ENCODE data around the gene PIK3AP1.

Gene PIK3AP1

GRCh38 chr10:96706331-96706853, 13.9 kb downstream of the PIK3AP1 start:
- in situ Hi-C loops (cut with HindIII; ENCODE audit: low sequenced_read_pairs), result no loop called here
- no peak for DNase-seq (ENCODE audit: low read depth)
- no peak overlapping the region for H3K4me3 ChIP-seq (ENCODE audit: low read depth, low read length)
- TF ChIP-seq CTCF (IDR thresholded peaks at IDR 0.05; ENCODE audit: low read depth, low read length, missing control alignments), result no peak

- no peak for DNase-seq (ENCODE audit: low read depth)
- H3K4me3 ChIP-seq (ENCODE audit: low read depth, low read length), result no peak overlapping the region
- in situ Hi-C loops (cut with HindIII; ENCODE audit: low sequenced_read_pairs), result no loop called here
- TF ChIP-seq CTCF (IDR thresholded peaks at IDR 0.05; ENCODE audit: low read depth, low read length, missing control alignments), result no peak
These were observed 15.2 kb downstream of the PIK3AP1 start for GRCh38 chr10:96705134-96705533.

GRCh38 chr10:96704563-96704962, 15.8 kb downstream of the PIK3AP1 start:
- no peak for DNase-seq (ENCODE audit: low read depth)
- in situ Hi-C loops (cut with HindIII; ENCODE audit: low sequenced_read_pairs), result no loop called here
- no peak overlapping the region for H3K4me3 ChIP-seq (ENCODE audit: low read depth, low read length)
- no peak for TF ChIP-seq CTCF (IDR thresholded peaks at IDR 0.05; ENCODE audit: low read depth, low read length, missing control alignments)

- H3K4me3 ChIP-seq (ENCODE audit: low read depth, low read length), result no peak overlapping the region
- DNase-seq (ENCODE audit: low read depth), result no peak
- TF ChIP-seq CTCF (IDR thresholded peaks at IDR 0.05; ENCODE audit: low read depth, low read length, missing control alignments), result no peak
- in situ Hi-C loops (cut with HindIII; ENCODE audit: low sequenced_read_pairs), result no loop called here
These were observed 17.0 kb downstream of the PIK3AP1 start for GRCh38 chr10:96703358-96703757.

- DNase-seq (ENCODE audit: low read depth), result no peak
- in situ Hi-C loops (cut with HindIII; ENCODE audit: low sequenced_read_pairs), result no loop called here
- no peak overlapping the region for H3K4me3 ChIP-seq (ENCODE audit: low read depth, low read length)
- no peak for TF ChIP-seq CTCF (IDR thresholded peaks at IDR 0.05; ENCODE audit: low read depth, low read length, missing control alignments)
These were observed 19.0 kb downstream of the PIK3AP1 start for GRCh38 chr10:96701265-96701664.

- no peak for TF ChIP-seq CTCF (IDR thresholded peaks at IDR 0.05; ENCODE audit: low read depth, low read length, missing control alignments)
- DNase-seq (ENCODE audit: low read depth), result no peak
- in situ Hi-C loops (cut with HindIII; ENCODE audit: low sequenced_read_pairs), result no loop called here
- no peak overlapping the region for H3K4me3 ChIP-seq (ENCODE audit: low read depth, low read length)
These were observed 19.8 kb downstream of the PIK3AP1 start for GRCh38 chr10:96700374-96701099.

All from astrocyte of the cerebellum (primary cell).